Measurements from ENCODE around the gene COIL. TPM values are rescaled to one million over a fixed set of nuclear protein-coding genes. Genes with fewer than 3 reads are reported as not detected.

Gene COIL
- total RNA-seq, 1 donor from 2014 or later, result 10.9 TPM

- no peak for DNase-seq (ENCODE audit: low read depth in 2 of 2)
Measured at GRCh38 chr17:56910509-56911235, 50.2 kb downstream of the COIL start.

DNA sequence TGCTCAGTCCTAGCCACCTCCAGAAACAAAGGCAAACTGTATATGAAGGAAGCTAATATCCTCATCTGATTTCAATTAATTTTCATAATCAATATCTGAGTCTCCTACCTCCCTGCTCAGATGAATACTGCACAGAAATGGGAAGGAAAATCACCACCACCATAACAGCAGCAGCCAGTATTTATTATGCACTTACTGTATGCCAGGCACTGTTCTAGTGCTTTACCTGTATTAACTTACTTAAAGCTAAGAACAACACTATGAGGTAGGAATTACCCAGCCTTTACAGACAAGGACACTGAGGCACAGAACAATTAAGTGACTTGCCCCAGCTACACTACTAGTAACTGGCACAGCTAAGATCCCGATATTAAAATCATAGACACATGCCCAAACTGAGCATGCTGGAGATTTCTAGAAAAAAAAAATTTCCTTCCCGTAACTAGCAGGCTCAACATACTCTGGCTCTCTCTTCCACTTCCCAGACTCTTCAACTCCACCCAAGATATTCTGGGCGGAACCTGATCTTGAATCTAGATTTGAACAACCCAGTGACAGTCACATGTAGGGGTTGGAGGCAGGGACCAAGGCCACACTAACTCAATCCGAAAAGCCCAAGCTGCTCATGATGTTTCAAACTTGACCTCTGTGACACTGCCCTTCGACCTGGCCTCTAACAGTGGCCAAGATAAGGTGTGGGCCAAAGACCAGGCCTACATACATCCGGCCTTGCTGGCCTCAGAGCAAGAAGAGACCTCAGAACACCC is 50.9 kb downstream of the COIL start:
- no peak for DNase-seq (ENCODE audit: low read depth in 2 of 2)

DNA sequence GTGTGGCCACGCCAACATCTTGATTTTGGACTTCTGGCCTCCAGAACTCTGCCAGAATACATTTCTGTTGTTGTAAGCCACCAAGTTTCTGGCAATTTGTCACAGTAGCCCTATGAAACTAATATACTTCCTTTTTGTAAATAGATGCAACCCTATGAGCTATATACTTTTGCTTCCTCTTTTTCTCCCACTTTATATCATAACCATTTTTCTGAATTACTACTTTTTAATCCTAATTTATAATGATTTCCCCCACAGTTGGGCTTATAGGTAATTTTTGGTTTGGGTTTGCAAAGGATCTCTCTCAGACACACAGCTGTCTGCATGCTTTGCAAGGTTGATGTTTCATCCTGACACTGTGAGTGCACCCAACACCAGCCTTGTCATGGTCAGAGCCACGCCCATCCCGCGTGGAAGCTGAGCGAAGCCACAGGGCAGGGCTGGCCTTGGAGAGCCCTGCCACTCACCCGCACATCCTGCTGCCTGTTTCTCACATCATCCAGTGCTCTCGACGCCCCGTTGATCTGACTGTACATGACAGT is 52.8 kb downstream of the COIL start:
- DNase-seq (ENCODE audit: low read depth in 2 of 2), result no peak

DNA sequence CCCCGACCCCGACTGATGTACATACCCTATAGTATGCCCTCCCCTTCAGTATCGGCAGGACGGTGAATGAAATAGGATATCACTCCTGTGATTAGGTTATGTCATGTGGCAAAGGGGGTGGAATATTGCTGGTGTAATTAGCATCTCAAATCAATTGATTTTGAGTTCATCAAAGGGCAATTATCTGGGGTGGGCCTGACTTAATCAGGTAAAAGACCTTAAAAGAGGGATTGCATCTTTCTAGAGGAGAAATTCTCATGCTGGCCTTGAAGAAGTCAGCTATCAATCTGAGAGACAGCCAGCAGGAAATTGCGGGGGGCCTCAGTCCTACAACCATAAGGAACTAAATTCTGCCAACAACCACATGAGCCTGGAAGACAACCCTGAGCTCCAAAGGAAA is 57.3 kb downstream of the COIL start:
- no peak for DNase-seq (ENCODE audit: low read depth in 2 of 2)

- DNase-seq (ENCODE audit: low read depth in 2 of 2), result peak in 1 of 2 donors; percentile 39
Measured at GRCh38 chr17:56902348-56902747, 58.5 kb downstream of the COIL start.

- DNase-seq (ENCODE audit: low read depth in 2 of 2), result peak in 1 of 2 donors; percentile 43
Measured at GRCh38 chr17:56899403-56899802, 61.4 kb downstream of the COIL start.

GRCh38 chr17:56898874-56899273 is 62.0 kb downstream of the COIL start:
- DNase-seq (ENCODE audit: low read depth in 2 of 2), result no peak

DNA sequence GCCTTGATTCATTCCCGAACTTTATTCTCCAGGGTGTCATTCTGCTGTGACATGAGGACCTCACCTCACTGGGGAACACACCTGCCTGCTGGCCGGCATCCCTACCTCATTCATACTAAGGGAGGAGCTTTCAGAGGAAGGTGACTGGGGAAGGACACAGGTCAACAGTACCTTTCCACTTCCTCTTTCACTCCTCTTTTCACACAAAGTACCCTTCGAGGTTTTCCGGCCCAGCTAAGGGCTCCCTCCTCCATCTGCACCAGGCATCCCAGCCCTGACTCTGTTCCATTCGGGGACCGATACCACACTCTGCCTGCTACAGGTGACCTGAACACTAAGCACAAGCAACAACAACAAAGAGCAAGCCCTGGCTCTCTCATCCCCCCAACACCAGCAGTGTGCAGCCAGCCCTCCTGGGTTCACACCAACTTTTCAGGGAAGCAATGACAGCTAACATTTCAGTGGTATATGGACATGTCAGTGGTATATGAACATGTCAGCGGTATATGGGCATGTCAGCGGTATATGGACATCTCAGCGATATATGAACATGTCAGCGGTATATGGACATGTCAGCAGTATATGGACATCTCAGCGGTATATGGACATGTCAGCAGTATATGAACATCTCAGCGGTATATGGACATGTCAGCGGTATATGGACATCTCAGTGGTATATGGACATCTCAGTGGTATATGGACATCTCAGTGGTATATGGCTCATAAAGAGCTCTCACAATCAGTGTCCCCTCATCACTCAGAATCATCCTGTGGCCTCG is 63.0 kb downstream of the COIL start:
- no peak for DNase-seq (ENCODE audit: low read depth in 2 of 2)

DNA sequence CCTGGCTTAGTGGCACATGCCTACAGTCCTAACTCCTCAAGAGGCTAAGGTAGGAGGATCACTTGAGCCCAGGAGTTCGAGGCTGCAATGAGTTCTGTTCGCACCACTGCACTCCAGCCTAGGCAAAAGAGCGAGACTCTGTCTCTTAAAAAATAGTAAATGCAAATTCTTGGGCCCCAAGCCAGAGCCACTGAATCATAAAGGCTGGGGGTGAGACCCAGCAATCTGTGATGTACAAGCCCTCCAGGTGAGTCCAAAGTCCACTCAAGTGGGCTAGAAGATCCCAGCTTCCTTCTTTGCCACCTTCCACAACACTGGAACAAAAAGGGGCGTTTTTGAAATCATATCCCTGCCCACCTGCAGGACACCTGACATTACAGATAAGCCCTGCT is 63.9 kb downstream of the COIL start:
- no peak for DNase-seq (ENCODE audit: low read depth in 2 of 2)

GRCh38 chr17:56896217-56896967 is 64.5 kb downstream of the COIL start:
- DNase-seq (ENCODE audit: low read depth in 2 of 2), result no peak

DNA sequence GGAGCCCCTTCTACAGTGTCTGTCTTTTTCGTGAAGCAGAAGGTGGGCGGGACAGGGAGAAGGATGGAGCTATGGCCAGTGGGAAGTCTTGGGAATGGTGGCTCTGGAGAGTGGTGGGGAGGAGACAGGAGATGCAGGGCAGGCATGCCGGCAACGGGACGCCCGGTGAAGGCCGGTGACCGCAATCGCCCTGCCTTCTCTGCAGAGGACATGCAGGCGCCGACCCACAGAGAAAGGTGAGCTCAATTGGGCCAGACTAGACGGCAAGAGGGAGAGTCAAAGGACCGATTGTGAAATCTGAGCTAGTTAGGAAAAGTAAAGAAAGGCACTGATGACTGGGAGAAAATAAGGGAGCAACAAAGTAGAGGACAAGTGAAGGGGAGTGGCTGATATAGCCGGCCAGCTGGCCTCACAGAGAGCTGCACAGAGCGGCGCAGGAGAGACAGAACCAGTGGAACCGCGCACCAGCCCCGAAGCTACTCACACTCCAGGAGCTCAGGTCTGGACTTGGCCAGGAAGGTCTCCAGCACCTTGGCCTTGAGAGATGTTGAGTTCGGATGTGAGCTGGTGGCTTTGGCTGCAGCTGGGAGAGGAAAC is 65.9 kb downstream of the COIL start:
- DNase-seq (ENCODE audit: low read depth in 2 of 2), result no peak

DNA sequence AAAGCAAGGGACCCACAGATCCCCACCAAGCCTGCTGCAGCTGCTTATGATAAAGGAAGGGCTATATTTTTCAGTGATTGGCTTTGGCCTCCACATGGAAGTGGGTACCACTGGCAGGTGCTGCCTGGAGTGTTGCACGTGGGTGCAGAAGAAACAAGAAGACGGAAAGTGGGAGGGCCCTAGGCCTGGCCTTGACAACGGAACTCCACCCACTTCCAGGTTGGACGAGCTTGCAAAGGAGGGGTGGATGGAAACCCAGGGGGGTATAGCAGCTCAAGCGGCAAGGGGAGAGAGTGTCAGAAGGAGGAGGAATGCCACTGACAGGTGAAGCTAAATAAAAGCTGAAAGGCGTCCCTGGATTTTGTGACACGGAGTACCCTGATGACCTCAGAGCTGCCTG is 67.3 kb downstream of the COIL start:
- DNase-seq (ENCODE audit: low read depth in 2 of 2), result no peak

DNA sequence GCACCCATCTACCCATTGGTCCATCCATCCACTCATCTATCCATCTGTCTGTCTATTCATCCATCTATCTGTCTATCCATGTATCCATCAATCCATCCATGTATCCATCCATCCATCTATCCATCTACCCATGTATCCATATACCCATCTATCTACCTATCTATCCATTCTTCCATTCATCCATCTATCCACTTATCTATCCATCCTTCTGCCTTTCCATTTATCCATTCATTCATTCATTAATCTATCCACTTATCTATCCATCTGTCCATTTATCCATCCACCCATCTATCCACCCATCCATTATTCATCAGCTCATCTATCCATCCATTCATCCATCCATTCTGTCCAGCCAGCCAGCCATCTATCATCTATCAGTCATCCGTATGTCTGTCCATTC is 68.5 kb downstream of the COIL start:
- DNase-seq (ENCODE audit: low read depth in 2 of 2), result no peak

- DNase-seq (ENCODE audit: low read depth in 2 of 2), result peak in 1 of 2 donors; percentile 51
Measured at GRCh38 chr17:56891751-56892150, 69.1 kb downstream of the COIL start.

DNA sequence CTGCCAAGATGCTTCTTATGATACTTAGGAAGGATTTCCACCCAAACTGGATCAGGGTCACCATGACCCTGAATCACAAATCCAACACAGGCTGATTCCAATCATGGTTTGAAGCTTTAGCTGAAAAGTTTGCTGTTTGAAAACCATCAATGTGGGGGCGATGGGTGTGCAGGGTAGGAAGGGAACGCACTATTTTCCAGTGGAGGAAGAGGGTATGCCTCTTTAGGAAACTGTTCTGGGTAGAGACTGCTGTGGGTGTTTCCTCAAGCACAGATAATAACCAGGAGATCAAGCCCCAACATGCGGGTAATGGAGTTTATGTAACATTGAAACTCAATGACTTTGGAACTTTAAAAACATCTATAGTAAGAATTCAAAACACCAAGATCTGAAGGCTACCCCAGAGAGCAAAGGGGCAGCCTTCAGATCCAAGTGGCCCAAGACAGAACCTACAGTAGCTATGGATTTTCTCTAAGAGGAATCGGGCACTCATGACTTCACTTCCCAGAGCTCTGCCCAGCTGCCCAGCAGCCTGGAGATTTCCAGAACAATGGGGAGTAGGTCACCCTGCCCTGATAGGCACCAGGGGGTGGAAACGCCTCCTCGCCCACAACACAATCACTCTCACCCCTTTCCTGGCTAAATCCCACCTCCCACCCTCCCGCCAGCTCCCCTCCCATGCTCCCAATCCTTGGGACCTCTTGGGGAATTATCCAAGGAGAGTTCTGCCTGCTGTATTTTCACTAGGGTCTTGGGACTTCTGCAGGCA is 69.8 kb downstream of the COIL start:
- no peak for DNase-seq (ENCODE audit: low read depth in 2 of 2)

DNA sequence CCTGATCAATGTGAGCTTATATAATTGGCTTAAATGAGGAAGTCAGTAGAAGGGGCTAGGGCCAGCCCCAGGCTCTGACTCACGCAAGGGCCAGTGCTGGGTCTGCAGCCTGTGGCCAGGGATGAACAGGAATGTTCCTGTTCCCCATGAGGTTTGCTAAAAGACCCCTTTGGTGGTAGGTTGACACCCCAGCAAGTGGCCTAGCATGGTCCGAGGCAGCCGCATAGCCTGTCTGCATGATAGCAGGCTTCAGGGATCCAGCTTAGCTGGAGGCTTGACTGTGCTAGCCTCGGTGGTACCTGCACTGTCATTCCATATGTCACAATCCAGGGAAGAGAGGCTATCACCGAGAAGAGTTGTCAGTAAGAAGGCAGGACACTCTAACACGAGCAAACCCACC is 70.5 kb downstream of the COIL start:
- no peak for DNase-seq (ENCODE audit: low read depth in 2 of 2)

Measured in dermis microvascular lymphatic vessel endothelial cell (primary cell).